Measurements from ENCODE around the gene SHISA6.

Gene SHISA6

GRCh38 chr17:11406716-11407115 is 165.7 kb downstream of the SHISA6 start:
- Histone ChIP-seq H3K36me3 (ENCODE audit: low read length) (no peaks in the 10 kb centered on the region), H3K79me2 (ENCODE audit: insufficient read depth, low read length) (no peaks in the 10 kb centered on the region), H3K27ac (ENCODE audit: low read depth, low read length) (no peak overlapping the region), H3K9ac (ENCODE audit: low read length) (no peak overlapping the region), H3K4me3 (ENCODE audit: insufficient read depth, low read length, poor library complexity, severe bottlenecking) (no peak overlapping the region), H3K9me2 (replicated peaks; ENCODE audit: insufficient read depth, low read length) (no peaks in the 10 kb centered on the region), H3F3A (ENCODE audit: insufficient read depth) (no peaks in the 10 kb centered on the region), H3K9me3 (ENCODE audit: insufficient read depth, low read length) (0 out of 2 replicates have a peak, but pooled peaks cover 8% of the 10 kb centered on the region), H2AFZ (ENCODE audit: low read depth, low read length, severe bottlenecking) (no peak overlapping the region), H3K27me3 (ENCODE audit: low read length) (no peaks in the 10 kb centered on the region), H3K4me2 (ENCODE audit: low read depth, low read length, poor library complexity, severe bottlenecking) (no peak overlapping the region), H4K20me1 (ENCODE audit: low read depth, low read length) (no peaks in the 10 kb centered on the region)
- TF ChIP-seq EZH2phosphoT487 (conservative IDR thresholded peaks at IDR 0.05; ENCODE audit: low read length) (no peak), CTCF (IDR thresholded peaks at IDR 0.05; ENCODE audit: insufficient read depth, low read length, poor library complexity, severe bottlenecking) (no peak)

GRCh38 chr17:11412654-11413053 is 171.6 kb downstream of the SHISA6 start:
- no peaks in the 10 kb centered on the region for H3K79me2 ChIP-seq (ENCODE audit: insufficient read depth, low read length)
- no peak overlapping the region for H2AFZ ChIP-seq (ENCODE audit: low read depth, low read length, severe bottlenecking)
- H3F3A ChIP-seq (ENCODE audit: insufficient read depth), result no peaks in the 10 kb centered on the region
- no peaks in the 10 kb centered on the region for H3K9me3 ChIP-seq (ENCODE audit: insufficient read depth, low read length)
- H3K9me2 ChIP-seq (replicated peaks; ENCODE audit: insufficient read depth, low read length), result no peaks in the 10 kb centered on the region
- TF ChIP-seq CTCF (IDR thresholded peaks at IDR 0.05; ENCODE audit: insufficient read depth, low read length, poor library complexity, severe bottlenecking) (no peak), EZH2phosphoT487 (conservative IDR thresholded peaks at IDR 0.05; ENCODE audit: low read length) (no peak)
- H4K20me1 ChIP-seq (ENCODE audit: low read depth, low read length), result no peaks in the 10 kb centered on the region
- no peak overlapping the region for H3K4me3 ChIP-seq (ENCODE audit: insufficient read depth, low read length, poor library complexity, severe bottlenecking)
- no peak overlapping the region for H3K9ac ChIP-seq (ENCODE audit: low read length)
- no peaks in the 10 kb centered on the region for H3K36me3 ChIP-seq (ENCODE audit: low read length)
- no peaks in the 10 kb centered on the region for H3K27me3 ChIP-seq (ENCODE audit: low read length)
- H3K4me2 ChIP-seq (ENCODE audit: low read depth, low read length, poor library complexity, severe bottlenecking), result no peak overlapping the region
- H3K27ac ChIP-seq (ENCODE audit: low read depth, low read length), result no peak overlapping the region

GRCh38 chr17:11418342-11418741 is 177.3 kb downstream of the SHISA6 start:
- H3F3A ChIP-seq (ENCODE audit: insufficient read depth), result no peaks in the 10 kb centered on the region
- no peaks in the 10 kb centered on the region for H3K36me3 ChIP-seq (ENCODE audit: low read length)
- H3K27me3 ChIP-seq (ENCODE audit: low read length), result no peaks in the 10 kb centered on the region
- no peaks in the 10 kb centered on the region for H3K9me3 ChIP-seq (ENCODE audit: insufficient read depth, low read length)
- H2AFZ ChIP-seq (ENCODE audit: low read depth, low read length, severe bottlenecking), result no peak overlapping the region
- H3K79me2 ChIP-seq (ENCODE audit: insufficient read depth, low read length), result no peaks in the 10 kb centered on the region
- no peak for TF ChIP-seq CTCF (IDR thresholded peaks at IDR 0.05; ENCODE audit: insufficient read depth, low read length, poor library complexity, severe bottlenecking)
- TF ChIP-seq EZH2phosphoT487 (conservative IDR thresholded peaks at IDR 0.05; ENCODE audit: low read length), result no peak
- H3K4me3 ChIP-seq (ENCODE audit: insufficient read depth, low read length, poor library complexity, severe bottlenecking), result no peak overlapping the region
- no peak overlapping the region for H3K4me2 ChIP-seq (ENCODE audit: low read depth, low read length, poor library complexity, severe bottlenecking)
- H3K9me2 ChIP-seq (replicated peaks; ENCODE audit: insufficient read depth, low read length), result no peaks in the 10 kb centered on the region
- no peak overlapping the region for H3K27ac ChIP-seq (ENCODE audit: low read depth, low read length)
- H4K20me1 ChIP-seq (ENCODE audit: low read depth, low read length), result no peaks in the 10 kb centered on the region
- H3K9ac ChIP-seq (ENCODE audit: low read length), result no peak overlapping the region

Data from SU-DHL-6 (cell line).